ENCODE results near the gene GABARAPL1. TPM values are rescaled to one million over a fixed set of nuclear protein-coding genes. Genes with fewer than 3 reads are reported as not detected.

The GABARAPL1 gene
- polyA plus RNA-seq (2013, experiment 1 of 4), result 50.0 TPM
- 52.5 TPM for polyA plus RNA-seq (2013, experiment 2 of 4)
- polyA plus RNA-seq (2013, experiment 3 of 4), result 40.4 TPM
- 50.3 TPM for polyA plus RNA-seq (2013, experiment 4 of 4)

DNA sequence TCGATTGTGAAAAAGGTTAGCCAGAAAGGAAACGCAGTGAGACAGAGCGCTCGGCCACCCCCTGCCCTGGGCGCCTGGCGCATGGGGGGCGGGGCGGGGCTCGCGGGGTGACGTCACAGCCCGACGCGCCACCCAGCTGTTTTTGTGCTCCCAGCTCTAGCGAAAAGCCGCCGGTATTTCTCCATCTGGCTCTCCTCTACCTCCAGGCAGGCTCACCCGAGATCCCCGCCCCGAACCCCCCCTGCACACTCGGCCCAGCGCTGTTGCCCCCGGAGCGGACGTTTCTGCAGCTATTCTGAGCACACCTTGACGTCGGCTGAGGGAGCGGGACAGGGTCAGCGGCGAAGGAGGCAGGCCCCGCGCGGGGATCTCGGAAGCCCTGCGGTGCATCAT lies at the start of gene GABARAPL1:
Gene GABARAPL1 (plus strand): TSS at position 139 of the 393 bp plus-strand sequence. CDS start 253 bp downstream, at position 392.
- WGBS, 2 experiments, result 0 to 1% methylated on average over 35 of the region's 35 CpGs
- H3K27ac ChIP-seq (ENCODE audit: insufficient read depth, low read depth, low read length, poor library complexity, severe bottlenecking), result peak within 1 kb of the TSS; percentile 96
- H3K9me3 ChIP-seq (ENCODE audit: control insufficient read depth, low read length), result no peaks in the 10 kb centered on the region
- no peaks in the 10 kb centered on the region for H3K4me1 ChIP-seq (ENCODE audit: control insufficient read depth, insufficient read depth, low read length)
- H3K36me3 ChIP-seq (ENCODE audit: control insufficient read depth, insufficient read depth, low read length), result no peaks in the 10 kb centered on the region
- peak within 1 kb of the TSS; percentile 76 for H3K4me3 ChIP-seq (ENCODE audit: insufficient read depth, low read depth, low read length)
- peaks cover 4% of the 10 kb centered on the region for H3K27me3 ChIP-seq (ENCODE audit: control insufficient read depth, insufficient read depth, low read length, poor library complexity, severe bottlenecking)

DNA sequence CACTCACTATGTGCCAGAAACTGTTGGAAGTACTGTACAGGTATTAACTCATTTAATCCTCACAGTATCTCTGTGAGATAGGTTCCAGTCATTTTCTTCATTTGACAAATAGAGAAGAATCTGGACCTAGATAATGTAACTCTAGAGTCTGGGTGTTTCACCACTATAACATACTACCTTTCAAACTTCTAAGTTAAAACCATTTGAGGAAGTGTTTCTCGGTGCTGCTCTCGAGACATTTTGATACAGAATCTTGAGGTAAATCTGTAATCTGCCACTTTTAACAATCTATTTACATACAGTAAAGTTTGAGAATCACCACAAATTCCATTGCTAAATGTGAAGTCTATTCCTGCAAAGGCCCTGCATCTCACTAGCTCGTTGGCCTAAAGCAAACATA lies 49.6 kb upstream of the GABARAPL1 start:
- Histone ChIP-seq H3K27ac (ENCODE audit: insufficient read depth, low read depth, low read length, poor library complexity, severe bottlenecking) (no peak overlapping the region), H3K9me3 (ENCODE audit: control insufficient read depth, low read length) (no peaks in the 10 kb centered on the region), H3K27me3 (ENCODE audit: control insufficient read depth, insufficient read depth, low read length, poor library complexity, severe bottlenecking) (no peaks in the 10 kb centered on the region), H3K4me3 (ENCODE audit: insufficient read depth, low read depth, low read length) (no peak overlapping the region), H3K4me1 (ENCODE audit: control insufficient read depth, insufficient read depth, low read length) (no peaks in the 10 kb centered on the region), H3K36me3 (ENCODE audit: control insufficient read depth, insufficient read depth, low read length) (no peaks in the 10 kb centered on the region)
- WGBS, 2 experiments, result 94 to 97% methylated on average over 3 of the region's 3 CpGs

DNA sequence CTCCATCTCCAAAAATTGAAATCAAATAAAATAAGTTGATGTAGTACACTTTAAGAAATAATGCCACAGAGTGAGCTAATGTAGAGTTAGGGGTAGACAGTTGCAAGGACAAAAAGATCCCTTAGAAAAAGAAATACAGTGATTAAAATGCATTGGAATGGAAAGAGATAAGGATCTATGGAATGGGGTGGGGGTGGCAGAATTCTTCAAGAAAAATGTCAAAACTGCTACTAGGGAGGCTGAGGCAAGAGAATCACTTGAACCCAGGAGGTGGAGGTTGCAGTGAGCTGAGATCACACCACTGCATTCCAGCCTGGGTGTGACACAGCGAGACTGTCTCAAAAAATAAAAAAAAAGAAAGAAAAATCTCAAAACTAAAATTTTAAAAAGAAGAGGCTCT lies 47.3 kb upstream of the GABARAPL1 start:
- Histone ChIP-seq H3K36me3 (ENCODE audit: control insufficient read depth, insufficient read depth, low read length) (no peaks in the 10 kb centered on the region), H3K9me3 (ENCODE audit: control insufficient read depth, low read length) (no peaks in the 10 kb centered on the region), H3K4me3 (ENCODE audit: insufficient read depth, low read depth, low read length) (no peak overlapping the region), H3K4me1 (ENCODE audit: control insufficient read depth, insufficient read depth, low read length) (no peaks in the 10 kb centered on the region), H3K27ac (ENCODE audit: insufficient read depth, low read depth, low read length, poor library complexity, severe bottlenecking) (no peak overlapping the region), H3K27me3 (ENCODE audit: control insufficient read depth, insufficient read depth, low read length, poor library complexity, severe bottlenecking) (no peaks in the 10 kb centered on the region)
- WGBS, 2 experiments, result 43% methylated on average over 1 of the region's 1 CpG; no CpG with 5 or more reads in 1 of the 2 experiments

DNA sequence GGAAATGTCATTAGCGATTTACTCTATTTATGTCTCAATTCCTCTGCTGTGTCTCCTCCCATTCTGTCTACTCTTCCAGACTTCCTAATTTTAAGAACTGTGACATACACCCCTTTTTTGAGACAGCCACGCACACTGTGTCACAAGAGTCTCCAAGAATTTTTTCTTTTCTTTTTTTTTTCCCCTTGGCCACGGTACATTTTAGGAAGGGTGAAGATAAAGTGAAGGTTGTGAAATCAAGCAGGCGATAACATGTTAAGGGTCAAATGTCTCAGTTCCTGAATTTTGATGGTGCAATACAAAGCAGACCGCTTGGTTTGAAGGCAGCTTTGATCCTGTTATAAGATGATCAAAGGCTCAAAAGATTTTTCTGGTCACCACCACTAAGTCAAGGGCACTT lies 45.1 kb upstream of the GABARAPL1 start:
- no peaks in the 10 kb centered on the region for H3K4me1 ChIP-seq (ENCODE audit: control insufficient read depth, insufficient read depth, low read length)
- no peak overlapping the region for H3K27ac ChIP-seq (ENCODE audit: insufficient read depth, low read depth, low read length, poor library complexity, severe bottlenecking)
- H3K9me3 ChIP-seq (ENCODE audit: control insufficient read depth, low read length), result no peaks in the 10 kb centered on the region
- H3K36me3 ChIP-seq (ENCODE audit: control insufficient read depth, insufficient read depth, low read length), result no peaks in the 10 kb centered on the region
- H3K4me3 ChIP-seq (ENCODE audit: insufficient read depth, low read depth, low read length), result no peak overlapping the region
- no peaks in the 10 kb centered on the region for H3K27me3 ChIP-seq (ENCODE audit: control insufficient read depth, insufficient read depth, low read length, poor library complexity, severe bottlenecking)
- 69 to 76% methylated on average over 4 to 5 of the region's 5 CpGs for WGBS, 2 experiments

DNA sequence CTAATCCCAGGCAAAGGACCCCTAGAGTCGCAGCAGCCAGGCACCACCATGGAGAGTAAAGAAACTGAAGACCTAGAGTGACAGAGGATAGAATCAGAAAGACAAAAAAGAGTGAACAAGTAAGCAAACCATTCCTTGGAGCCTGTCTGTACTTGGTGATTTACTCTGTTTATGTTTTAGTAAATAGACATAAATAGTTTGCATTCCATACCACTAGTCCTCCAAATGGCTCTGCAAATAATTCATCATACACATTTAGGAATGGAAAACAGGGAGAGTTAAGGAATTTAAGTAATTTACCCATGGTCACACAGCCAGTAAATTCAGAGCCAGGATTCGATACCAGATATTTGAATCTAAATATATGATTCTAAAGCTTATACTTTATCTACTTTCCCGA lies 43.6 kb upstream of the GABARAPL1 start:
- WGBS, 2 experiments, result 84 to 93% methylated on average over 2 to 3 of the region's 3 CpGs
- no peak overlapping the region for H3K27ac ChIP-seq (ENCODE audit: insufficient read depth, low read depth, low read length, poor library complexity, severe bottlenecking)
- H3K27me3 ChIP-seq (ENCODE audit: control insufficient read depth, insufficient read depth, low read length, poor library complexity, severe bottlenecking), result no peaks in the 10 kb centered on the region

DNA sequence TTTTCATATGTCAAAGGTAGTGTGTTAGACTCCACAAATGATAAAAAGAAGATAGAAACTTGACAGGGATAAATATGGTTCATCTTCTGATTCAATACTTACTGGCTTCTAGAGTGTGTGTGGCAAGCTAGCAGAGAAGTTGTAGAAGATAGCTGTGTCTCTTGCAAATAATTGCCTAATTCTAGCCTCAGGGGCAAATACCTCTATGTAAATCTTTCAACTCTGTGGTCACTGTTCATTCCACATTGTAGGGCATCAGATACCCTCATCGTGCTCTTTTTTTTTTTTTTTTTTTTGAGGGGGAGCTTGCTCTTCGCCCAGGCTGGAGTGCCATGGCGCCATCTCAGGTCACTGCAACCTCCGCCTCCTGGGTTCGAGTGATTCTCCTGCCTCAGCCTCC lies 42.5 kb upstream of the GABARAPL1 start:
- H3K36me3 ChIP-seq (ENCODE audit: control insufficient read depth, insufficient read depth, low read length), result no peaks in the 10 kb centered on the region
- H3K27ac ChIP-seq (ENCODE audit: insufficient read depth, low read depth, low read length, poor library complexity, severe bottlenecking), result no peak overlapping the region
- H3K9me3 ChIP-seq (ENCODE audit: control insufficient read depth, low read length), result no peaks in the 10 kb centered on the region
- no peak overlapping the region for H3K4me3 ChIP-seq (ENCODE audit: insufficient read depth, low read depth, low read length)
- WGBS, 2 experiments, result 88 to 93% methylated on average over 5 of the region's 5 CpGs
- no peaks in the 10 kb centered on the region for H3K27me3 ChIP-seq (ENCODE audit: control insufficient read depth, insufficient read depth, low read length, poor library complexity, severe bottlenecking)
- no peaks in the 10 kb centered on the region for H3K4me1 ChIP-seq (ENCODE audit: control insufficient read depth, insufficient read depth, low read length)

More for the DNA sequence above, 43.6 kb upstream of the GABARAPL1 start:
- Histone ChIP-seq H3K4me3 (ENCODE audit: insufficient read depth, low read depth, low read length) (no peak overlapping the region), H3K4me1 (ENCODE audit: control insufficient read depth, insufficient read depth, low read length) (no peaks in the 10 kb centered on the region), H3K36me3 (ENCODE audit: control insufficient read depth, insufficient read depth, low read length) (no peaks in the 10 kb centered on the region), H3K9me3 (ENCODE audit: control insufficient read depth, low read length) (no peaks in the 10 kb centered on the region)

DNA sequence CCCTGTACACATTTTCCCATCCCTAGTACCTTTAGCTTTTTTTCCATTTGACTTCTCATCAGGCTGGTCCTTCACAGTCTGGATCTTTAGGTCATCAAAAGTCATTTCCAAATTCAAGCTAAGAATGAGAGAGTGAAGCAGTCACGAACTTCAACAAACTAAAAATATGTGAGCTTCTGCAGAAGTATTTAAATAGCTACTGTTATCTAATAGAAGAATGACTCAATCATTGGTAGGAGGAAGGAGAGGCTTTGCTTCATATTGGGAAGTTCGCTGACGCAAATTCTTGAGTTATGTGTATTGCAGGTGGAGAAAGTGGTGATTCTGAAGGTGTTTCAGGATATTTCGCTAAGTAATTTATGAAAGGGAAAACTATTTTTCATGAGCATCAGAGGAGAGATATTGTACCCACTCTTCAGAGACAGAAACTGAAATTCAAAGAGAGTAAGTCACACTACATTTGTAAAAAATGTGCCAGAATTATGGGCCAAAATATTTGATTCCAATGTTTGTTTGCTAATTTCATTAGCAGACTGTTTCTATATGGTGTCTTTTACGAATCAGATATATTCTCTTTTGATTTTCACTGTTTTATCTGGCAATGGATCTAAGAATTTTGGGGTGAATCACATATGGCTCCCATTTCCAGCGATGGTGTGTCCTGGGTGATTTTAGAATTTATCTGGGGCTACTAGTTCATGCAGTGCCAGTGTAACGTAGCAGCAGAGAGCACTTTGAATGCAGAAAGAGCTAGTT lies 40.5 kb upstream of the GABARAPL1 start, which contains the start of gene OLR1:
Gene OLR1 (minus strand): TSS at position 160 of the 756 bp plus-strand sequence. CDS start 55 bp downstream, at position 105.
- H3K36me3 ChIP-seq (ENCODE audit: control insufficient read depth, insufficient read depth, low read length), result no peaks in the 10 kb centered on the region
- no peak within 1 kb of the TSS for H3K27ac ChIP-seq (ENCODE audit: insufficient read depth, low read depth, low read length, poor library complexity, severe bottlenecking)
- WGBS, 2 experiments, result 94 to 95% methylated on average over 7 of the region's 7 CpGs
- H3K4me3 ChIP-seq (ENCODE audit: insufficient read depth, low read depth, low read length), result no peak within 1 kb of the TSS
- no peaks in the 10 kb centered on the region for H3K4me1 ChIP-seq (ENCODE audit: control insufficient read depth, insufficient read depth, low read length)
- no peaks in the 10 kb centered on the region for H3K27me3 ChIP-seq (ENCODE audit: control insufficient read depth, insufficient read depth, low read length, poor library complexity, severe bottlenecking)
- no peaks in the 10 kb centered on the region for H3K9me3 ChIP-seq (ENCODE audit: control insufficient read depth, low read length)

DNA sequence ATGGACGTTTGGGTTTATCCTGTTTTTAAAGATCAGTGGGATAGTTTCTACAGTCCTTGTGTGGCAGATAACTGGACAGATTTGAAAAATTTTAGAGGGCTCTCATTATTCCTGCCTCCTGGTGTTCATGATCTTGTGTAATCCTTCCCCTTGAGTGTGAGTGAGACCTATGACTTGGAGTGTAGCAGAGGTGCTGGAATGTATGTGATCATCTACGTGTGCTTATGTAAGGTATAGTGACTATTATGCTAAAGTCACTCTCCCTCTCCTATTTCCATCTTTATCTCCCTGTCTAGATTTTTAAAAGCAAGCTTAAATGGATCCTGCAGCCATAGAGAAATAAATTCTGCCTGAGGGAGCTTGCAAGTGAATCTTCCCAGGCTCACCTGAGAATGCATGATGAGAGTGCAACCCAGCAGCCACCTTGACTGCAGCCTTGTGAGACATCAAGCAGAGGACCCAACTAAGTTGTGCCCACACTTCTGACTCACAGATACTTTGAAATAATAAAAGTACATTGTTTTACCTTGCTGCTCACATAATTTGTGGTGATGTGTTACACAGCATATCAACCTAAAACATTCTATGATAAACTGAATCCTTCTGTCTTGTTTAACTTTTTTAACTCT lies 37.6 kb upstream of the GABARAPL1 start:
- H3K4me1 ChIP-seq (ENCODE audit: control insufficient read depth, insufficient read depth, low read length), result no peaks in the 10 kb centered on the region
- H3K9me3 ChIP-seq (ENCODE audit: control insufficient read depth, low read length), result no peaks in the 10 kb centered on the region
- no peak overlapping the region for H3K4me3 ChIP-seq (ENCODE audit: insufficient read depth, low read depth, low read length)
- H3K36me3 ChIP-seq (ENCODE audit: control insufficient read depth, insufficient read depth, low read length), result no peaks in the 10 kb centered on the region
- no peaks in the 10 kb centered on the region for H3K27me3 ChIP-seq (ENCODE audit: control insufficient read depth, insufficient read depth, low read length, poor library complexity, severe bottlenecking)
- WGBS, 2 experiments, result 80 to 91% methylated on average over 1 of the region's 2 CpGs
- no peak overlapping the region for H3K27ac ChIP-seq (ENCODE audit: insufficient read depth, low read depth, low read length, poor library complexity, severe bottlenecking)

DNA sequence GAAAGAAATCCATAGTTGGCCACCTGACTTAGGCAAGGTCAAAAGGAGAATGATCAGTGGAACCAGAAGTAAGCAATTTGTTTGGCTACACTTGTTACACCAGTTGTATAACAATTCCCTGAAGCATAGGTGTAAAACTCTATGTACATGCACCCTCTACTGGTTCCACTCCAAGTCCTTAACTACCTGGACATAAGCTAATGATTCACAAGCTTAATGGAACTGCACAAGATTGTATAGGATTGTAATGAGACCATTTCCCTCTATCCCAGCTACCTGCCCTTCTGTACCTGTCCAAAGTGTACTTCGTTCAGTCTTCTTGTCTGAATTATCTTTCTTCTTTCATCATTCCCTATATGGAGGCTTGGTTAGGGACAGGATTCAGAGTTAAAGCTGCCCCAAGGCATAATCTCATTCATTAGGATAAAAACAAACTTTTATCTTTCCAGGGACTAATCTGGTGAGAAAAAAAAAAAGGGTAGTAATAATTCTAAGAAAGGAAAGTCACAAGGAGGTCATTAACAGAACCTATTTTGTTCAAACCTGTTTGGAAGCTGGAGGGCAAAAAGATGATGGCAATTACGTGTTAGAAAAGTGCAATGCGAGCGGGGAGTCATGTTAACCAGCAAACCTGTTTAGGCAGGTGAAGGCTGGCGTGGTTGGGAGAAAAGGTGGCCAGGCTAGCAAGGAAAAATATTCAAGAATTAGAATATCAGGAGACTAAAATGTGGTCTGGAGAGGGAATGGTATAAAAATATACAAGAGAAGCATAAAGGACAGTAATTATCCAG lies 36.6 kb upstream of the GABARAPL1 start:
- Histone ChIP-seq H3K9me3 (ENCODE audit: control insufficient read depth, low read length) (no peaks in the 10 kb centered on the region), H3K27me3 (ENCODE audit: control insufficient read depth, insufficient read depth, low read length, poor library complexity, severe bottlenecking) (no peaks in the 10 kb centered on the region), H3K4me3 (ENCODE audit: insufficient read depth, low read depth, low read length) (no peak overlapping the region), H3K27ac (ENCODE audit: insufficient read depth, low read depth, low read length, poor library complexity, severe bottlenecking) (no peak overlapping the region), H3K36me3 (ENCODE audit: control insufficient read depth, insufficient read depth, low read length) (no peaks in the 10 kb centered on the region), H3K4me1 (ENCODE audit: control insufficient read depth, insufficient read depth, low read length) (no peaks in the 10 kb centered on the region)
- 91 to 92% methylated on average over 4 to 5 of the region's 5 CpGs for WGBS, 2 experiments

DNA sequence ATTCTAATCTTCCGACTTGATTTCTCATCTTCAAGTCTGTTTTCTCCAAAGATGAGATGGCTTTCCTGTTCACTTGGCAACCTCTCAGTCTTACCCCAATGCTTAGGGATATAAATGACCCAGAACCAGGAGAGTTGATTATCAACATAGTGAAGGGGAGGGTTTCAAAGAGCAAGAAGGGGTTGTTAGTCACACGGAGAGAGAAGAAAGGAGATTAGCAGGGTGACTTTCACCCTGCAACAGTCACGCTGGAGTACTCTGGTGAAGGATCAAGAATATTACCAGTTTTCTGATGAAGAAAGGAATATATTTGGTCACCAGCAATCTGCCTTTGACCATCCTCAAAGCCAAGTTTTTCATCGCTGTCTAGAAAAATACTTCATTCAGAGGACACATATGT lies 33.9 kb upstream of the GABARAPL1 start, which contains the start of gene TMEM52B:
Gene TMEM52B (plus strand): TSS at position 212 of the 400 bp plus-strand sequence. CDS start 543 bp downstream, outside the sequence.
- H3K4me3 ChIP-seq (ENCODE audit: insufficient read depth, low read depth, low read length), result no peak within 1 kb of the TSS
- H3K27ac ChIP-seq (ENCODE audit: insufficient read depth, low read depth, low read length, poor library complexity, severe bottlenecking), result no peak within 1 kb of the TSS
- 70 to 73% methylated on average over 3 to 4 of the region's 4 CpGs for WGBS, 2 experiments
- H3K4me1 ChIP-seq (ENCODE audit: control insufficient read depth, insufficient read depth, low read length), result no peaks in the 10 kb centered on the region
- H3K27me3 ChIP-seq (ENCODE audit: control insufficient read depth, insufficient read depth, low read length, poor library complexity, severe bottlenecking), result no peaks in the 10 kb centered on the region
- no peaks in the 10 kb centered on the region for H3K36me3 ChIP-seq (ENCODE audit: control insufficient read depth, insufficient read depth, low read length)
- H3K9me3 ChIP-seq (ENCODE audit: control insufficient read depth, low read length), result no peaks in the 10 kb centered on the region
